Fibroblast of lung (primary cell): ENCODE data around the gene ANKS3.

Experiments
- EZH2 ChIP-seq: IDR thresholded peaks from 2 replicates; pipeline ENCODE4 v1.5.1; 2012; ENCODE audit warnings: low read length, control low read depth, mild to moderate bottlenecking; ENCODE audit errors: missing control alignments
- TF ChIP-seq, protein P1 (sequence below), 2 donors: IDR thresholded peaks in 1 of 2; conservative IDR thresholded peaks in 1 of 2; 1 replicate in 1 of 2; 2 replicates in 1 of 2; pipeline ENCODE4 v1.5.1; 2011 to 2012; ENCODE audit warnings: low read length in 2 of 2, control low read depth in 1 of 2, inconsistent platforms in 1 of 2, low read depth in 1 of 2, mild to moderate bottlenecking in 1 of 2

DNA sequence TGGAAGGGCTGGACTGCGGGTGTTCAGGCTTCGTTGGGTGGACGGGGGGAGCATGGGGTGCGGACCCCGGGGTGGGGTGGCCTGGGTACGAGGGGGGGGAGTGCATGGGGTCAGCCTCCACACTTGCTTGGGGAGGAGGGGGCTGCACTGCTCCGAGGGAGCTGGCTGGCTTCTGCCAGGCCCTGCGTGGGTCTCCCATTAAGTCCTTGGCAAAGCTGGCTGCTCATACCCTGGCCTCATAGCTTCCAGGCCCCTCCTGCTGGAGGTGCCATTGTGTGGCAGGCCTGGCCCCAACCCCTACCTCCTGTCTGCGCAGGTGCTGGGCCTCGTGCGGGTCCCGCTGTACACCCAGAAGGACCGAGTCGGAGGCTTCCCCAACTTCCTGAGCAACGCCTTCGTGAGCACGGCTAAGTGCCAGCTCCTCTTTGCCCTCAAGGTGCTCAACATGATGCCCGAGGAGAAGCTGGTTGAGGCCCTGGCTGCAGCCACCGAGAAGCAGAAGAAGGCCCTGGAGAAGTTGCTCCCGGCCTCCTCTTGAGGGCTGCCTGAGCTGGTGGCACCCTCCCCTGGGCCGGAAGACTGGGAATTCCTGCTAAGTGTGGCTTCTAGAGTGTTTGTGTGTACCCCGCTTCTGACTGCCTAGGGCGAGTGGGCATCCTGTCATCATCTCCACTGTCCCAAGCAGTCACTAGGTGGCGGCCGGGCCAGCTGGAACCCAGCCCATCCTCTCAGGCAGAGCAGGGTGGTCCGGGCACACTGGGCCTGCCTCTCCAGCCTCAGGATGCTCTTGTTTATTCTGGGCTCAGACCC is 39.2 kb downstream of the ANKS3 start:
- TF ChIP-seq, protein P1, sequence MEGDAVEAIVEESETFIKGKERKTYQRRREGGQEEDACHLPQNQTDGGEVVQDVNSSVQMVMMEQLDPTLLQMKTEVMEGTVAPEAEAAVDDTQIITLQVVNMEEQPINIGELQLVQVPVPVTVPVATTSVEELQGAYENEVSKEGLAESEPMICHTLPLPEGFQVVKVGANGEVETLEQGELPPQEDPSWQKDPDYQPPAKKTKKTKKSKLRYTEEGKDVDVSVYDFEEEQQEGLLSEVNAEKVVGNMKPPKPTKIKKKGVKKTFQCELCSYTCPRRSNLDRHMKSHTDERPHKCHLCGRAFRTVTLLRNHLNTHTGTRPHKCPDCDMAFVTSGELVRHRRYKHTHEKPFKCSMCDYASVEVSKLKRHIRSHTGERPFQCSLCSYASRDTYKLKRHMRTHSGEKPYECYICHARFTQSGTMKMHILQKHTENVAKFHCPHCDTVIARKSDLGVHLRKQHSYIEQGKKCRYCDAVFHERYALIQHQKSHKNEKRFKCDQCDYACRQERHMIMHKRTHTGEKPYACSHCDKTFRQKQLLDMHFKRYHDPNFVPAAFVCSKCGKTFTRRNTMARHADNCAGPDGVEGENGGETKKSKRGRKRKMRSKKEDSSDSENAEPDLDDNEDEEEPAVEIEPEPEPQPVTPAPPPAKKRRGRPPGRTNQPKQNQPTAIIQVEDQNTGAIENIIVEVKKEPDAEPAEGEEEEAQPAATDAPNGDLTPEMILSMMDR (conservative IDR thresholded peaks at IDR 0.05 in 1 of 2, IDR thresholded peaks at IDR 0.05 in 1 of 2; ENCODE audit: low read depth in 1 of 2, low read length in 2 of 2): peak in 1 of 2 donors; percentile 10
- TF ChIP-seq EZH2: no peak
